Heart left ventricle (tissue), 16 donors: ENCODE results near the gene AHSG. TPM values are rescaled to one million over a fixed set of nuclear protein-coding genes. Genes with fewer than 3 reads are reported as not detected.

ENCODE experiments used
- ATAC-seq, 4 donors: fragments of 200-7000 bp; cut with Tn5 transposase; one replicate each; pipeline ENCODE4 v1.9.1; 2020 to 2022; ENCODE audit warnings: moderate library complexity in 4 of 4, mild to moderate bottlenecking in 3 of 4, moderate number of reproducible peaks in 1 of 4
- DNase-seq, 5 donors: peaks; one replicate each; pipeline ENCODE4 v3.0.0-alpha.2; 2020
- H3K27ac ChIP-seq, 12 donors: fragments of 200-600 bp; sonication (generic) in 4 of 12; one replicate each; pipeline versions ENCODE4 v1.5.0 to v1.8.0; 2016 to 2022; ENCODE audit warnings: mild to moderate bottlenecking in 2 of 12
- H3K27me3 ChIP-seq, 9 donors: fragments of 200-600 bp; sonication (generic) in 2 of 9; one replicate each; pipeline versions ENCODE4 v1.5.1 to v1.8.0; 2016 to 2022; ENCODE audit warnings: mild to moderate bottlenecking in 3 of 9
- H3K36me3 ChIP-seq, 9 donors: fragments of 200-600 bp; sonication (generic) in 2 of 9; one replicate each; pipeline versions ENCODE4 v1.5.0 to v1.8.0; 2018 to 2022; ENCODE audit warnings: mild to moderate bottlenecking in 2 of 9
- H3K4me1 ChIP-seq, 12 donors: fragments of 200-600 bp; sonication (generic) in 4 of 12; one replicate each; pipeline versions ENCODE4 v1.5.0 to v1.8.0; 2016 to 2022; ENCODE audit warnings: mild to moderate bottlenecking in 3 of 12
- H3K4me3 ChIP-seq, 12 donors: fragments of 200-600 bp; sonication (generic) in 4 of 12; one replicate each; pipeline versions ENCODE4 v1.5.0 to v1.8.0; 2017 to 2022; ENCODE audit warnings: mild to moderate bottlenecking in 9 of 12, moderate library complexity in 4 of 12
- H3K9me3 ChIP-seq, 12 donors: fragments of 200-600 bp; sonication (generic) in 4 of 12; one replicate each; pipeline versions ENCODE4 v1.5.0 to v1.8.0; 2016 to 2022; ENCODE audit warnings: mild to moderate bottlenecking in 1 of 12
- POLR2A ChIP-seq, 2 donors: fragments of 450-650 bp; IDR thresholded peaks; one replicate each; pipeline ENCODE4 v1.6.1; 2017; ENCODE audit warnings: antibody characterized with exemption in 2 of 2, mild to moderate bottlenecking in 2 of 2, moderate library complexity in 2 of 2
- WGBS, 4 donors: extraction: QIAGEN DNeasy Blood & Tissue Kit in 2 of 4; methylation state at CpG; one replicate each; pipeline versions ENCODE4 v1.1.5 to v1.1.7; 2013 to 2018; 5-methylcytosine and 5-hydroxymethylcytosine counted together
- intact Hi-C, 10 donors: fragments of 100-400 bp; cut with DNase I; formaldehyde crosslinking; loops; one replicate each; pipeline versions ENCODE4 v1.11.1 to v1.14.2; 2022
- polyA plus RNA-seq, 2 donors: library from polyadenylated mRNA; stranded (reverse); fragments of 200-250 nt; gene quantifications; one replicate each; pipeline ENCODE4 v1.2.3, GENCODE V29; 2013
- total RNA-seq, 9 donors: library from RNA; depleted of rRNA in 2 of 9; stranded (reverse); fragments of >200 nt in 2 of 9; fragmentation: NEBNext Ultra II Directional in 3 of 9; extraction: Animal tissue kit (Norgen Biotek cat#: 25700) in 3 of 9; gene quantifications; one replicate each; pipeline versions ENCODE4 v1.1.0 to v1.2.4, GENCODE V29; 2016 to 2023
- TF ChIP-seq, protein P1 (sequence below), 12 donors: fragments of 200-600 bp; sonication (generic) in 4 of 12; IDR thresholded peaks; one replicate each; pipeline versions ENCODE4 v1.5.0 to v1.8.0; 2018 to 2022; ENCODE audit warnings: antibody characterized with exemption in 12 of 12, mild to moderate bottlenecking in 5 of 12
- donor health status: ischemic (EF 13 %, LVEDD 7.1; RV severe dilation, severe dysfunction).
- donor health status: healthy with polysubstance abuse.
- donor health status: DM: no; HTN: yes; CAD: no.
- donor health status: DM: no; HTN: no; CAD: no.
- donor health status: ischemic (EF 25% LVEDD 6.9; RV normal size, moderate dysfunction).
- donor health status: ischemic (EF 25% LVEDD 5.7; RV mildly dilated, moderate dysfunction).
- donor health status: healthy.
- donor health status: DM: yes; HTN: yes; CAD: no.
- donor health status: ischemic (EF 35%, LVEDD 5.7; RV mildly dilated, moderate dysfunction).
- donor health status: nonischemic (EF 11% LVEDD 7.7; RV severe dilation, severe dysfunction).
- donor health status: DM: yes; HTN: yes; CAD: no.
- donor health status: PGD.
- donor health status: ischemic (EF 29% LVEDD 5.4; RV normal size, mild dysfunction).
- donor health status: nonischemic (EF 23%, LVEDD 6.1; RV moderate dilation, normal function).

The AHSG gene
- total and polyA plus RNA-seq, 11 donors, result 0.06 TPM; not detected in 10

DNA sequence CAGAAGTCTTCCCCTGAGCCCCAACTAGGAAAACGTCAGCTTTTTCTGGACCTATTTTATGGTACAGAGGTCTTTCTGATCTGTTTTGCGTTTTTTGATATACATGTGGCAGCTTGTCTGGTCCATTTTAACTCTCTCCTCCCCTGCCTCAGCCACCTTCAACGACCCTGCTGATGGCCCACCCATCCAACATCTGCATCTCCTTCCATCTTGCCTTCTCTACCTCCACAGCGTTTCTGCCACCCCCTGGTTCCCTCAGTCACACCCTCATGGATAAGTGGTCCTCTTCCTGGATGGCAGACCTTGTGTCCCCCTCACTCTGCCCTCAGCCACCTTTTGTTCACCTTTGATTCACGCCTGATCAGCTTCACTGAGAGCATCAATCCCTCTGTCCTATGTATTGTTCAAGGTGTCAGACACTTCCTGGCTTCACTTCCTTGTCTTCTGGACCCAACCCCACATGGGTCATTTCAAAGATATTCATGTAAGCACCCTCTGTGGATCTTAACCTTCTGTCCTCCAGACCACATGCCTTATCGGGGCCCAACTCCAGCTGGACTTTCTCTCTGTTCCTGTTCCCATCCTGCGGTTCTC lies 13.5 kb downstream of the AHSG start:
- Histone ChIP-seq H3K4me3 (no peak overlapping the region), H3K27me3 (peaks cover 0 to 10% (median 0%) of the 10 kb centered on the region in 9 donors), H3K27ac (no peak overlapping the region), H3K4me1 (no peaks in the 10 kb centered on the region), H3K36me3 (no peaks in the 10 kb centered on the region), H3K9me3 (no peaks in the 10 kb centered on the region)
- WGBS, 4 donors, result 65 to 76% (median 67%) methylated on average over 7 of the region's 7 CpGs
- no peak for TF ChIP-seq POLR2A (IDR thresholded peaks at IDR 0.05)
- TF ChIP-seq, protein P1, sequence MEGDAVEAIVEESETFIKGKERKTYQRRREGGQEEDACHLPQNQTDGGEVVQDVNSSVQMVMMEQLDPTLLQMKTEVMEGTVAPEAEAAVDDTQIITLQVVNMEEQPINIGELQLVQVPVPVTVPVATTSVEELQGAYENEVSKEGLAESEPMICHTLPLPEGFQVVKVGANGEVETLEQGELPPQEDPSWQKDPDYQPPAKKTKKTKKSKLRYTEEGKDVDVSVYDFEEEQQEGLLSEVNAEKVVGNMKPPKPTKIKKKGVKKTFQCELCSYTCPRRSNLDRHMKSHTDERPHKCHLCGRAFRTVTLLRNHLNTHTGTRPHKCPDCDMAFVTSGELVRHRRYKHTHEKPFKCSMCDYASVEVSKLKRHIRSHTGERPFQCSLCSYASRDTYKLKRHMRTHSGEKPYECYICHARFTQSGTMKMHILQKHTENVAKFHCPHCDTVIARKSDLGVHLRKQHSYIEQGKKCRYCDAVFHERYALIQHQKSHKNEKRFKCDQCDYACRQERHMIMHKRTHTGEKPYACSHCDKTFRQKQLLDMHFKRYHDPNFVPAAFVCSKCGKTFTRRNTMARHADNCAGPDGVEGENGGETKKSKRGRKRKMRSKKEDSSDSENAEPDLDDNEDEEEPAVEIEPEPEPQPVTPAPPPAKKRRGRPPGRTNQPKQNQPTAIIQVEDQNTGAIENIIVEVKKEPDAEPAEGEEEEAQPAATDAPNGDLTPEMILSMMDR (IDR thresholded peaks at IDR 0.05), result no peak
- DNase-seq (no peak), ATAC-seq (no peak)
- intact Hi-C loops, result loop anchor here in 1 of 10 donors (5.0 kb wide), 1 partner anchor 191 kb away; no protein-coding TSS in a partner anchor

DNA sequence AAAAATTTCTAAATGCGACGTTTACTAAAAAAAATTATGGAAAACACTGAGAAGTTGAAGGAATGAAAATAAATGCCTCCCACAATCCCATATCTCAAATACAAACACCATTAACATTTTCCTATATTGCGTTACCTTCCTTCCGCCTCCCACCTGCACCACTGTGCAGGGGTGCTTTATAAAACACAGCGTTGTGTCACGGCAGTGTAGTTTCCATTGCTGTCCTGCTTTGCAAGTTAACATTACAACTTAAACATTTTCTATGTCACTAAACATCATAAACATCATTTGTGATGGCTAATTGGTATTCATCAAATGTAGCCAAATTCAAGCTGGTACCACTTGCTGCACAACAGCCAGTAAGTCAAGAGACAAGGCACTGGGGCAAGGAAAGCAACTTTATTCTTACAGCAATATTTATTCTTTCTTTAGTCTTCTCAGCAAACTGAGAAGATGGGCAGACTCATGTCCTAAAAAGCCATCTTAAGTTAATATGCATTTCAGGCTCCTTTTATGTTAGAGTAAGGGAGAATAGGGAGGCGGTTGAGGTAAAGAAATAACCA lies 15.1 kb downstream of the AHSG start:
- H3K27ac ChIP-seq, result no peak overlapping the region
- H3K4me1 ChIP-seq, result no peaks in the 10 kb centered on the region
- 91 to 95% (median 94%) methylated on average over 7 of the region's 7 CpGs for WGBS, 4 donors
- DNase-seq (no peak), ATAC-seq (no peak)
- no peaks in the 10 kb centered on the region for H3K9me3 ChIP-seq
- TF ChIP-seq, protein P1 (IDR thresholded peaks at IDR 0.05), result no peak
- TF ChIP-seq POLR2A (IDR thresholded peaks at IDR 0.05), result no peak
- no peak overlapping the region for H3K4me3 ChIP-seq
- intact Hi-C loops, result loop anchor here in 1 of 10 donors (5.0 kb wide), 1 partner anchor 189 kb away; no protein-coding TSS in a partner anchor
- H3K27me3 ChIP-seq, result peaks cover 0 to 10% (median 0%) of the 10 kb centered on the region in 9 donors
- H3K36me3 ChIP-seq, result no peaks in the 10 kb centered on the region

DNA sequence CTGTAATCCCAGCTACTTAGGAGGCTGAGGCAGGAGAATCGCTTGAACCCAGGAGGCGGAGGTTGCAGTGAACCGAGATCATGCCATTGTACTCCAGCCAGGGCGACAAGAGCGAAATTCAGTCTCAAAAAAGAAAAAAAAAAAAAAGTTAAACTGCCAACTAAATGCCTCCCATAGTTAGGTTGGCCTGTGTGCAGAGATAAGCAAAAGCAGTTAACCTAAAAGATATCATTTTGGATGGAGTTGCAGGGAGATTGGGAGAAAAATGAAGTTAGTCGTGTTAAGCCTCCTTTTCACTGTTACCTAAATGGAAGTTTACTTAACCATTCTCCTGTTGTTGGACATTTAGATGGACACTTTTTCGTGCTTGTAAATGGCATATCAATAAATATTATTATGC lies 15.9 kb downstream of the AHSG start:
- intact Hi-C loops, result loop anchor here in 1 of 10 donors (5.0 kb wide), 1 partner anchor 189 kb away; no protein-coding TSS in a partner anchor
- WGBS, 4 donors, result 80 to 91% (median 84%) methylated on average over 7 of the region's 7 CpGs
- H3K27me3 ChIP-seq, result peaks cover 0 to 10% (median 0%) of the 10 kb centered on the region in 9 donors
- no peaks in the 10 kb centered on the region for H3K4me1 ChIP-seq
- no peaks in the 10 kb centered on the region for H3K36me3 ChIP-seq
- no peak overlapping the region for H3K4me3 ChIP-seq
- ATAC-seq, result no peak
- H3K9me3 ChIP-seq, result no peaks in the 10 kb centered on the region
- H3K27ac ChIP-seq, result no peak overlapping the region
- TF ChIP-seq, protein P1 (IDR thresholded peaks at IDR 0.05), result no peak
- no peak for TF ChIP-seq POLR2A (IDR thresholded peaks at IDR 0.05)
- DNase-seq, result no peak

DNA sequence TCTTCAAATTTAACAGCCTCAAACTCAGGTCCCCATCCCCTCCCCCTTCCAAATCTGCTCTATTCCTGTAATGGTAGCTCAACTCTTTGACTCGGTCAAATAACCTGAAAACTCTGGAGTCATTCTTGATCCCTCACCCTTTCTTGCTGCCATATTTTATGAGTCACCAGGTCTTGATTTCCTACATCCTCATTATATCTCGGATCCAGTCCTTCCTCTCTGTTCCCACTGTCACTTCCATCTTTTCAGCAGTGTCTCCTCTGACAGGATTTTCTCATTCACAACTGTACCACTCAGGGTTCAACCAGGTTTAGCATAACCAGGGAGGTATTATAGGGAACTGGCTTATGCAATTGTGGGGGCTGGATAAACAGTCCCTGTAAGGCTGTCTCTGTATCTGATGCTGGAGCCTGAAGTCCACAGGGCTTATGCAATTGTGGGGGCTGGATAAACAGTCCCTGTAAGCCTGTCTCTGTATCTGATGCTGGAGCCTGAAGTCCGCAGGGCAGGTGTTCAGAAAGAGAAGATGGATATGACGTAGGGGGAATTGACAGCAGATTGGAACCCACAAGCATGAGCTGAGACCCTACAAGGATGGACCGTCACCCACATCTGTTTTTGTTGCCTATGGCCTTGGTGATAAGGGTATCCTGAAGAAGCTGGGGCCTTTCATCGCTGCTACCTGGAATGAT lies 18.2 kb downstream of the AHSG start:
- no peaks in the 10 kb centered on the region for H3K36me3 ChIP-seq
- ATAC-seq (no peak), DNase-seq (no peak)
- H3K27ac ChIP-seq, result no peak overlapping the region
- H3K27me3 ChIP-seq, result peaks cover 0 to under 1% (median 0%) of the 10 kb centered on the region in 9 donors
- no peak for TF ChIP-seq POLR2A (IDR thresholded peaks at IDR 0.05)
- TF ChIP-seq, protein P1 (IDR thresholded peaks at IDR 0.05), result no peak
- H3K9me3 ChIP-seq, result no peaks in the 10 kb centered on the region
- WGBS, 4 donors, result 64 to 71% (median 69%) methylated on average over 6 of the region's 6 CpGs
- intact Hi-C loops, result no loop called here
- no peaks in the 10 kb centered on the region for H3K4me1 ChIP-seq
- no peak overlapping the region for H3K4me3 ChIP-seq
